SU-DHL-6 (cell line): ENCODE results near the gene RHOXF2.
"Not testable (repeated sequence)": the region's sequence is repeated elsewhere in the genome, so short reads cannot be mapped to it uniquely, and the experiment has no call there.

ENCODE experiments used
- CTCF ChIP-seq: fragments of 200-600 bp; sonication (generic); IDR thresholded peaks from one replicate; pipeline ENCODE4 v1.5.1; 2017; ENCODE audit warnings: antibody characterized with exemption, mild to moderate bottlenecking, low read length, moderate library complexity; ENCODE audit not compliant: insufficient read depth, poor library complexity, severe bottlenecking
- EZH2phosphoT487 ChIP-seq: fragments of 200-600 bp; sonication (generic), shearing (Covaris generic); conservative IDR thresholded peaks from 2 replicates; pipeline ENCODE4 v1.6.1; 2018; ENCODE audit warnings: mild to moderate bottlenecking, antibody characterized with exemption, low read length, moderate library complexity, mixed read lengths

GRCh38 chrX:120158313-120158712, at the start of gene RHOXF2:
- not testable (repeated sequence) for TF ChIP-seq CTCF, EZH2phosphoT487
